GM19238 (cell line): Measurements from ENCODE around the gene ANKRD50.

Experiments
- DNase-seq: peaks from one replicate; pipeline ENCODE4 v3.0.0; 2011; ENCODE audit warnings: low spot score; ENCODE audit not compliant: insufficient read length

The ANKRD50 gene

DNA sequence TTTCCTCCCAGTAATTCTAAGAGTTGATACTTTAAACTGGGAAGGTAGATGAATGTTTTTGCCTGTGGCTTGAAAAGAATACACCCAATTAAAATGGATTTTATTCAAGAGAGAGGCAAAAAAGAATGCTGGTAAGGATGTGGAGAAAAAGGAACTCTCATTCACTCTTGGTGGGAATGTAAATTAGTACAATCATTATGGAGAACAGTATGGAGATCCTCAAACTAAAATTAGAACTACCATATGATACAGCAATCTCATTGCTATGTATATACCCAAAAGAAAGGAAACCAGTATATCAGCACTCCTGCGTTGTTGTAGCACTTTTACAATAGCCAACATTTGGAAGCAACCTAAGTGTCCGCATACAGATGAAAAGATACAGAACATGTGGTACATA is 75.2 kb downstream of the ANKRD50 start:
- no peak for DNase-seq

DNA sequence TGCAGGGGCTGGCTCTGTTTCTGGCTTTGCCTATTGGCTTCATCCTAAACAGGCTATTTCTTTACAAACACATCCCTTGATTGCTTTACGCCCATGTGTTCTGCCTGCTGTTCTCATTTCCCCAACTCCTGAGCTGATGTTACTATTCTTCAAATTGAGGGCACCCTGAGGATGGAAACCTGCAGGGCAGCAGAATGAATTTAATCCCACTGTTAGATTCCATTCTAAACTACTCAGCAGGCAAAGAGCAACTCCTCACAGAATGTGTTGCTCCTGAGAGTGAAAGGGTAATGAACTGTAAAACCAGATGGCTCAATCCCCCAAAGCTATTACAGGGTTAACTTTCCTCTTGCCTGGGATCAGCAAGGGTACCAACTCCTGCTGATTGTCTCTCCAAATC is 75.7 kb downstream of the ANKRD50 start:
- no peak for DNase-seq

DNA sequence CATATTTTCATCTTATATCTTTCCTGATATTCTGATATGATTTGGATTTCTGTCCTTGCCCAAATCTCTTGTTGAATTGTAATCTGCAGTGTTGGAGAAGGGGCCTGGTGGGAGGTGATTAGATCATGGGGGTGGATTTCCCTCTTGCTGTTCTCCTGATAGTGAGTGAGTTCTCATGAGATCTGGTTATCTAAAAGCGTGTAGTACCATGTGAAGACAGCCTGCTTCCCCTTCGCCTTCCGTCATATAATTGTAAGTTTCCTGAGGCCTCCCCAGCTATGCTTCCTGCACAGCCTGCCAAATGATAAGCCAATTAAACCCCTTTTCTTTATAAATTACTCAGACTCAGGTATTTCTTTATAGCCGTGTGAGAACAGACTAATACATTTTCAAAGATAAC is 77.2 kb downstream of the ANKRD50 start:
- DNase-seq: no peak

DNA sequence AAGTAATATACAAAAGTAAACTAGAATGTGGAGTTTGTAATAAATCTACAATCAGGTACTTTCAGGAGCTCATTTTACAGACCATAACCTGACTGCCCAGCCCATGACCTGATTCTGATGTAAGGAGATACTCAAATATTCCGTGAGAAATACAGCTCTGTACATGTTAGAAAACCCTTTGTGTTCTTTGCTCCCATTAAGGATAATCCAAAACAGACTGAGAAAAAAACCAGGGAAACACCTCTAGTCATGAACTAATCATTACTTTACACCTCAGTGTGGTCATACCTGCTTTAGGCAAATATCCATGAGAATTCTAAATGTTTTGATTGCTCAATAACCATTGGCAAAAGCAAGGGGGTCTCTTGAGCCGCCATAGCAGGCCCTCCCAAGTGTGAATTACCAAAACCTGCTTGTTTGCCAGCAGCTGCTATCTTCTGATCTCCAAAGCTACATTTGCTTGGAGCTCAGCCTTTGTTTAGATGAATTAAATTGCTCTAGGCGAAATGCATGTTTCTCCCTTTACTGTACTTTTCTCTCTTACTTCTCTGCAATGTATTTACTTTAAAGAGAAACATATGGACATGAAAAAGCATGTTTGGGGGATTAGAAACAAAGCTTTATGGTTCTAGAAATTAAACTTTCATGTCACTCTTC is 79.1 kb downstream of the ANKRD50 start:
- DNase-seq: no peak

DNA sequence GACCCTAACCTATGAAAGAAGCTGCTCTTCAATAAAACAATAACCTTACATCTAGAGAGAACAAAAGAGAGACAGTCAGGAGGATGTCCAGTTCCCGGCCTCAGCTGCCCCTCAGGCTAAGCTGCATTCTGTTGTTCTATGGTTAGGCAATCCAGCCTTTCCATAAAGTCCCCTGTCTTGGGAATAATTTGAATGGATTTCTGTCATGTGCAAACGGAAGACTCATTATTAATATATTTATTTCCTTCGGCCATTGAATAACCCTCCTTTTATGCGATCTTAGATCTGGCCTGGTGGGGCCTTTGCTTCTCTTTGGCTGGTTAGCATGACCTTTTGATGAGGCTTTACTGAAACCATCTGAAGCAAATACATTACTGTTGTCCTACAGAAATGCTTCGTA is 80.1 kb downstream of the ANKRD50 start:
- DNase-seq: no peak

DNA sequence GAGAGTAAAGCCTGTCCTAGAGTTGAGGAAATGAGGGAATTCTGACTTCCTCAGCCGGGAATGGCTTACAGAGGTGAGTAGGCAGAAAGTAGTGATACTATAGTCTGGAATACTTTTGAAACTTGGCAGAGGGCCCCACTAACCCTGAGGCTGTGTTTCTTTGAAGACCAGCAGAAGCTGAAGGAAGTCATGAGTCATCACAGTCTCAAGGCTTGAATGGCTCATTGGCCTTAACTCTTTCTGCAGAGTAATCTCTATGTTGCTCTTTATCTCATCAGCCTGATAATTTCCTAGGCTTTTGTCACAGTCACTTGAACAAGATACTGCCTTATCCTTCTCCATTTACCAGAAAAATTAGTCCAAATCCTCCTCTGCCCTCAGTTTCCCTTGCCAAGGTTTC is 80.8 kb downstream of the ANKRD50 start:
- DNase-seq: no peak

DNA sequence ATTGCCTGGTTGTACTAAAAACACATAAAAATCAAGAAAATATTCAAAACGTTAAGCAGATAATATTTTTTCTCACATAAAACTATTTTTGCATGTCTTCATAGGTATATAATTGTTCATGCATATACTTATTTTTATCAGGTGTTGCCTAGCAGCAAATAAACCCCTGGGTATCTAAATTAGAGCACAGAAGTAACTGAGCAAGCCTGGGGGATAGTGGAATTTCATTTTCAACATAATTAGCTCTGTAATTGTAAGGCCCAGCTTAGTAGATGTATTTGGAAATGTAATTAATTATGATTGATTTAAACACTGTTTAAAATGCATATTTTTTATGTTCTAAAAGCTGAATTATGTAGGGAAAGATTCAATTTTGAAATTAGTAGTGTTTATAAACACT is 82.9 kb downstream of the ANKRD50 start:
- DNase-seq: no peak
